BLaER1 (cell line): ENCODE measurements around the gene GAB4.
"Not testable (repeated sequence)": the region's sequence is repeated elsewhere in the genome, so short reads cannot be mapped to it uniquely, and the experiment has no call there.

Experiments
- H3K27ac ChIP-seq: shearing (Covaris generic); formaldehyde crosslinking; 2 replicates; pipeline ENCODE4 v1.8.1; 2022
- H3K27me3 ChIP-seq: shearing (Covaris generic); formaldehyde crosslinking; 2 replicates; pipeline ENCODE4 v1.8.1; 2022
- H3K36me3 ChIP-seq: shearing (Covaris generic); formaldehyde crosslinking; 2 replicates; pipeline ENCODE4 v1.8.1; 2022
- H3K4me1 ChIP-seq: shearing (Covaris generic); formaldehyde crosslinking; 2 replicates; pipeline ENCODE4 v1.8.1; 2022
- H3K4me2 ChIP-seq: shearing (Covaris generic); formaldehyde crosslinking; 2 replicates; pipeline ENCODE4 v1.8.1; 2022
- H3K4me3 ChIP-seq: shearing (Covaris generic); formaldehyde crosslinking; 2 replicates; pipeline ENCODE4 v1.8.1; 2022
- H3K9ac ChIP-seq: shearing (Covaris generic); formaldehyde crosslinking; 2 replicates; pipeline ENCODE4 v1.8.1; 2022
- H3K9me3 ChIP-seq: shearing (Covaris generic); formaldehyde crosslinking; 2 replicates; pipeline ENCODE4 v1.8.1; 2022
- H4K20me1 ChIP-seq: shearing (Covaris generic); formaldehyde crosslinking; 2 replicates; pipeline ENCODE4 v1.8.1; 2022
- Cebpa-rat ChIP-seq: shearing (Covaris generic); IDR thresholded peaks from 2 replicates; pipeline ENCODE4 v1.8.1; 2022

Gene GAB4

GRCh38 chr22:17015552-17015951, 7.5 kb upstream of the GAB4 start:
- not testable (repeated sequence) for H3K4me1 ChIP-seq, H3K36me3 ChIP-seq, H4K20me1 ChIP-seq, H3K9ac ChIP-seq, H3K27me3 ChIP-seq, H3K27ac ChIP-seq, H3K4me3 ChIP-seq, H3K4me2 ChIP-seq, H3K9me3 ChIP-seq

DNA sequence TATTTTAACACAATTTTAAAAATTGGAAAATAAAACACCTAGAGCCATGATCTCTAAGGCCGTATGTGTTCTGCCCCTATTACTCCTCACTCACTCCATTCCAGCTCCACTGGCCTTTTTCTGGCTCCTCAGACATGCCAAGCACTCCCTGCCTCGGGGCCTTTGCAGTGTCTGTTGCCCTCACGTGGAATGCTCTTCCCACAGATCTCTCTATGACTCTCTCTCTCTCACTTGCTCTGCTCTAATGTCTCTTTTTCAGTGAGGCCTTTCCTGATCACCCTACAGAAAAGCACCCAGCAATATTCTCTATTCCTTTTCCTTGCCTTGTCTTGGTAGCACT, 6.0 kb upstream of the GAB4 start:
- not testable (repeated sequence) for H3K27me3 ChIP-seq, H3K36me3 ChIP-seq, H4K20me1 ChIP-seq, H3K9me3 ChIP-seq, H3K9ac ChIP-seq, H3K4me2 ChIP-seq, H3K4me3 ChIP-seq, H3K27ac ChIP-seq, H3K4me1 ChIP-seq

- H3K9ac ChIP-seq: no peak overlapping the region
- H3K27ac ChIP-seq: no peak overlapping the region
- H3K9me3 ChIP-seq: no peaks in the 10 kb centered on the region
- no peak overlapping the region for H3K4me3 ChIP-seq
- H3K36me3 ChIP-seq: no peaks in the 10 kb centered on the region
- no peaks in the 10 kb centered on the region for H4K20me1 ChIP-seq
- no peak overlapping the region for H3K4me2 ChIP-seq
- no peaks in the 10 kb centered on the region for H3K4me1 ChIP-seq
- no peak for TF ChIP-seq Cebpa-rat
- no peaks in the 10 kb centered on the region for H3K27me3 ChIP-seq
Measured at GRCh38 chr22:17013396-17014100, 5.5 kb upstream of the GAB4 start.

DNA sequence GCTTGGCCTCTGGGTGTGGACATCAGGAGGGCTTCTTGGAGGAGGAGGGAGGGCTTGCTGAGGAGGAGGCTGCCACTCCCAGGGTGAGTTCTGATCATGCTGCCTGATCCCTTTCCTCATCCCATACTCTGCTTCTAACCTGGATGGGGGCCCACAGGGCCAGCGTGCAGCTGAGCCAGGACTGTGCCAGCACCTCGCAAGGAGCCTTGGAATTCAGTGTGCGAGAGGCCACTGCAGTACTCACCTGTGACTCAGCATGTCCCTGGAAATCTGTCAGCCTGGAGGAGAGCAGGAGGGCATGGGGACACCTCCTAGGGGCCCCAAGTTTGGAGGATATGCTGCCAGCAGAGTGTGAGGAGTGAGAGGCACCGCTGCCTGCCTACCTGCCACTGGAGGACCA, 4.2 kb upstream of the GAB4 start:
- Histone ChIP-seq H3K36me3 (no peaks in the 10 kb centered on the region), H3K4me3 (no peak overlapping the region), H3K27me3 (no peaks in the 10 kb centered on the region), H4K20me1 (no peaks in the 10 kb centered on the region), H3K4me1 (no peaks in the 10 kb centered on the region), H3K9ac (no peak overlapping the region), H3K4me2 (no peak overlapping the region), H3K9me3 (peaks cover 10% of the 10 kb centered on the region), H3K27ac (0 out of 2 replicates have a peak overlapping the region, but pooled peaks have one; percentile 13)
- no peak for TF ChIP-seq Cebpa-rat

- no peak overlapping the region for H3K27ac ChIP-seq
- TF ChIP-seq Cebpa-rat: no peak
- H3K4me2 ChIP-seq: no peak overlapping the region
- H3K9me3 ChIP-seq: peaks cover 29% of the 10 kb centered on the region
- no peaks in the 10 kb centered on the region for H3K4me1 ChIP-seq
- H3K27me3 ChIP-seq: no peaks in the 10 kb centered on the region
- H3K4me3 ChIP-seq: no peak overlapping the region
- no peak overlapping the region for H3K9ac ChIP-seq
- H3K36me3 ChIP-seq: no peaks in the 10 kb centered on the region
- no peaks in the 10 kb centered on the region for H4K20me1 ChIP-seq
Measured at GRCh38 chr22:17009640-17010291, 1.7 kb upstream of the GAB4 start.

DNA sequence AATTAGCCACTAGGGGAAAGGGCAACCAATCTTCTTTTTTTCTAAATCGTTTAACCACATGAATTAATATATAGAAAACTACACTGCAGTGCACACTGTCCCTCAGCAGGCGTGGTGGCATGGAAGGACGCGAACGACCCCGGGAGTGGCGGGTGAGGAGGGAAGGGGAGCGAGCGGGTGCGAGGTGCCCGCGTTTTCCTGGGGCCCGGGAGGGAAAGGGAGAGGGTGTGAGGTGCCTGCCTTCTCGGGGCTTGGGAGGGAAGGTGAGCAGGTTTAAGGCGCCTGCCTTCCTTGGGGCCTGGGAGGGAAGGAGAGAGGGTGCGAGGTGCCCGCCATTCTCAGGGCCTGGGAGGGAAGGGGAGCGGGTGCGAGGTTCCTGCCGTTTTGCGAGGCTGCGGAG, 765 bp downstream of the GAB4 start:
- TF ChIP-seq Cebpa-rat: no peak
- H3K27me3 ChIP-seq: no peaks in the 10 kb centered on the region
- H3K4me3 ChIP-seq: no peak overlapping the region
- no peaks in the 10 kb centered on the region for H3K36me3 ChIP-seq
- H4K20me1 ChIP-seq: no peaks in the 10 kb centered on the region
- H3K27ac ChIP-seq: no peak overlapping the region
- H3K9me3 ChIP-seq: peaks cover 43% of the 10 kb centered on the region
- H3K9ac ChIP-seq: no peak overlapping the region
- no peak overlapping the region for H3K4me2 ChIP-seq
- no peaks in the 10 kb centered on the region for H3K4me1 ChIP-seq

GRCh38 chr22:16989915-16990314, 18.1 kb downstream of the GAB4 start:
- H3K9ac ChIP-seq: no peak overlapping the region
- no peaks in the 10 kb centered on the region for H4K20me1 ChIP-seq
- H3K4me3 ChIP-seq: no peak overlapping the region
- no peak for TF ChIP-seq Cebpa-rat
- H3K27ac ChIP-seq: no peak overlapping the region
- H3K4me2 ChIP-seq: no peak overlapping the region
- no peaks in the 10 kb centered on the region for H3K27me3 ChIP-seq
- H3K4me1 ChIP-seq: peaks cover 26% of the 10 kb centered on the region
- H3K9me3 ChIP-seq: peaks cover 6% of the 10 kb centered on the region
- no peaks in the 10 kb centered on the region for H3K36me3 ChIP-seq

DNA sequence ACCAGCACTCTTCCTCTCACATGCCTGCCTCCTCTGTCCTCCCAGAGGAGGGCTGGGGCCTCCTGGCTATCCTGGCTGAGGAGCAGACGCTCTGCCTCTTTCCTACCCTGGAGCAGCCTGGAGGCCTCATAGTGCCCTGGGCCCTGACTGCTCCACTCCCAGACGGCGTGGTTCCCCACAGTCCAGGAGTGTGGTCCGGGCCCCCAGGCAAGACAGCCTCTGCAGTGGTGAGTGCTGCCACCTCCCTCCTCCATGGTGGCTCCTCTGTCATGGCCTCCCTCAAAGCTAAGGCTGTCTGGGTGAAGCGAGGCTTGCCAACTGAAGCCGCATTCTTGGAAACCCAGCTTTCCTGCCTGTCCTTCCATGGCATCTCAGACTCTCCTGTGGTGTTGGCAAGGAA, 19.8 kb downstream of the GAB4 start:
- Histone ChIP-seq H3K4me2 (peak overlapping the region; percentile 77), H3K4me1 (peaks cover 26% of the 10 kb centered on the region), H3K9me3 (peaks cover 23% of the 10 kb centered on the region), H3K27me3 (no peaks in the 10 kb centered on the region), H3K27ac (peak overlapping the region; percentile 83), H3K36me3 (no peaks in the 10 kb centered on the region), H3K9ac (peak overlapping the region; percentile 39; the same call in 1 of the 2 replicates), H3K4me3 (0 out of 2 replicates have a peak overlapping the region, but pooled peaks have one; percentile 10), H4K20me1 (no peaks in the 10 kb centered on the region)
- no peak for TF ChIP-seq Cebpa-rat

- H3K4me3 ChIP-seq: 0 out of 2 replicates have a peak overlapping the region, but pooled peaks have one; percentile 10
- H3K9ac ChIP-seq: peak overlapping the region; percentile 39; the same call in 1 of the 2 replicates
- no peaks in the 10 kb centered on the region for H3K27me3 ChIP-seq
- peak overlapping the region; percentile 77 for H3K4me2 ChIP-seq
- H4K20me1 ChIP-seq: no peaks in the 10 kb centered on the region
- H3K9me3 ChIP-seq: peaks cover 27% of the 10 kb centered on the region
- H3K27ac ChIP-seq: peak overlapping the region; percentile 83
- peaks cover 26% of the 10 kb centered on the region for H3K4me1 ChIP-seq
- TF ChIP-seq Cebpa-rat: no peak
- H3K36me3 ChIP-seq: no peaks in the 10 kb centered on the region
Measured at GRCh38 chr22:16987822-16988221, 20.2 kb downstream of the GAB4 start.

DNA sequence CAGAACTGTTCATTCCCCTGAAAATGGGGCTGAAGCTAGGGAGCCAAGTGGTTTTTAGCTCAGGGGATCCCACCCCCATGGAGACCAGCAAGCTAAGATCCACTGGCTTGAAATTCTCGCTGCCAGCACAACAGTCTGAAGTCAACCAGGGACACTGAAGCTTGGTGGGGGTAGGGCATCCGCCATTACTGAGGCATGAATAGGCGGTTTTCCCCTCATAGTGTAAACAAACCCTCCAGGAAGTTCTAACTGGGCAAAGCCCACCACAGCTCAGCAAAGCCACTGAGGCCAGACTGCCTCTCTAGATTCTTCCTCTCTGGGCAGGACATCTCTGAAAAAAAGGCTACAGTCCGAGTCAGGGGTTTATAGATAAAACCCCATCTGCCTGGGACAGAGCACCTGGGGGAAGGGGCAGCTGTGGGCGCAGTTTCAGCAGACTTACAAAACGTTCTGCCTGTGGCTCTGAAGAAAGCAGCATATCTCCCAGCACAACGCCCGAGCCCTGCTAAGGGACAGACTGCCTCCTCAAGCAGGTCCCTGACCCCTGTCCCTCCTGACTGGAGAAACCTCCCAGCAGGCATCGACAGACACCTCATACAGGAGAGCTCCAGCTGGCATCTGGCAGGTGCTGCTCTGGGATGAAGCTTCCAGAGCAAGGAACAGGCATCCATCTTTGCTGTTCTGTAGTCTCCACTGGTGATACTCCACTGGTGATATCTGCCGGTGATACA, 32.7 kb downstream of the GAB4 start:
- no peaks in the 10 kb centered on the region for H3K27me3 ChIP-seq
- H3K4me2 ChIP-seq: peak overlapping the region; percentile 66
- H4K20me1 ChIP-seq: no peaks in the 10 kb centered on the region
- H3K9me3 ChIP-seq: peaks cover 48% of the 10 kb centered on the region
- no peak for TF ChIP-seq Cebpa-rat
- H3K9ac ChIP-seq: peak overlapping the region; percentile 72
- H3K4me1 ChIP-seq: peaks cover 59% of the 10 kb centered on the region
- no peaks in the 10 kb centered on the region for H3K36me3 ChIP-seq
- peak overlapping the region; percentile 49 for H3K4me3 ChIP-seq
- H3K27ac ChIP-seq: peak overlapping the region; percentile 91
